NCI-H2171 treated with DMSO at 0.1 percent for 48 hours (cell line): ENCODE results near the gene TRIAP1.
A peak's percentile ranks its signal among the peaks of the same experiment; 100 is the strongest.
"Not testable (repeated sequence)": the region's sequence is repeated elsewhere in the genome, so short reads cannot be mapped to it uniquely, and the experiment has no call there.

Experiments
- DNase-seq: peaks from one replicate; lab custom pipeline; 2025; lab: John Stamatoyannopoulos, UW

TRIAP1 gene

GRCh38 chr12:120468821-120469449, 22.8 kb upstream of the TRIAP1 start:
- DNase-seq = peak; percentile 57

- DNase-seq = no peak
These were observed 22.2 kb upstream of the TRIAP1 start for GRCh38 chr12:120468325-120468820.

- DNase-seq = no peak
These were observed 21.3 kb upstream of the TRIAP1 start for GRCh38 chr12:120467439-120467838.

GRCh38 chr12:120466560-120467315, 20.6 kb upstream of the TRIAP1 start:
- peak; percentile 57 for DNase-seq

GRCh38 chr12:120465756-120466155, 19.6 kb upstream of the TRIAP1 start:
- DNase-seq = no peak

- no peak for DNase-seq
These were observed 17.5 kb upstream of the TRIAP1 start for GRCh38 chr12:120463712-120464111.

- no peak for DNase-seq
These were observed 16.0 kb upstream of the TRIAP1 start for GRCh38 chr12:120462099-120462640.

GRCh38 chr12:120460157-120460556, 14.0 kb upstream of the TRIAP1 start:
- no peak for DNase-seq

- DNase-seq = no peak
These were observed 10.9 kb upstream of the TRIAP1 start for GRCh38 chr12:120457133-120457532.

- DNase-seq = no peak
These were observed 9.1 kb upstream of the TRIAP1 start for GRCh38 chr12:120455302-120455701.

GRCh38 chr12:120453977-120454376, 7.8 kb upstream of the TRIAP1 start:
- DNase-seq = peak; percentile 38

- DNase-seq = no peak
These were observed 7.0 kb upstream of the TRIAP1 start for GRCh38 chr12:120453060-120453750.

- DNase-seq = not testable (repeated sequence)
These were observed 6.3 kb upstream of the TRIAP1 start for GRCh38 chr12:120452524-120452923.

- DNase-seq = no peak
These were observed 1.8 kb upstream of the TRIAP1 start for GRCh38 chr12:120447992-120448391.

- DNase-seq = not testable (repeated sequence)
These were observed 627 bp upstream of the TRIAP1 start for GRCh38 chr12:120446844-120447178.

- DNase-seq = no peak
These were observed 1.5 kb downstream of the TRIAP1 start for GRCh38 chr12:120444676-120445075.

GRCh38 chr12:120439646-120440247, 6.4 kb downstream of the TRIAP1 start:
- DNase-seq = peak; percentile 49

- no peak for DNase-seq
These were observed 7.5 kb downstream of the TRIAP1 start for GRCh38 chr12:120438495-120439198.

GRCh38 chr12:120437735-120438494, 8.3 kb downstream of the TRIAP1 start, which contains the start of gene COX6A1:
COX6A1 (plus strand) TSS chr12:120438113; CDS start chr12:120438127, 14 bp downstream.
- peak; percentile 100 for DNase-seq

GRCh38 chr12:120432772-120433525, 13.2 kb downstream of the TRIAP1 start:
- DNase-seq = no peak
